Glutamatergic neuron (in vitro differentiated cells): ENCODE results near the gene NANOG. TPM values are rescaled to one million over a fixed set of nuclear protein-coding genes. Genes with fewer than 3 reads are reported as not detected.
A peak's percentile ranks its signal among the peaks of the same experiment; 100 is the strongest.
"Not testable (repeated sequence)": the region's sequence is repeated elsewhere in the genome, so short reads cannot be mapped to it uniquely, and the experiment has no call there.

Experiments
- DNase-seq: peaks from one replicate; pipeline ENCODE4 v3.0.0; 2022
- H3K27ac Mint-ChIP-seq: one replicate; pipeline ENCODE4 v1.8.0; 2020; ENCODE audit warnings: mild to moderate bottlenecking, mixed read lengths, inconsistent platforms; ENCODE audit not compliant: unreplicated experiment
- H3K27me3 Mint-ChIP-seq: one replicate; pipeline ENCODE4 v1.8.0; 2020; ENCODE audit warnings: mild to moderate bottlenecking, moderate library complexity, mixed read lengths, inconsistent platforms; ENCODE audit not compliant: unreplicated experiment
- H3K36me3 Mint-ChIP-seq: one replicate; pipeline ENCODE4 v1.8.0; 2020; ENCODE audit warnings: mild to moderate bottlenecking, mixed read lengths, inconsistent platforms; ENCODE audit not compliant: unreplicated experiment
- H3K4me1 Mint-ChIP-seq: one replicate; pipeline ENCODE4 v1.8.0; 2020; ENCODE audit warnings: mild to moderate bottlenecking, low read depth, mixed read lengths, inconsistent platforms; ENCODE audit not compliant: unreplicated experiment
- H3K4me3 Mint-ChIP-seq: one replicate; pipeline ENCODE4 v1.8.0; 2020; ENCODE audit warnings: mild to moderate bottlenecking, mixed read lengths, inconsistent platforms; ENCODE audit not compliant: unreplicated experiment
- H3K9me3 Mint-ChIP-seq: one replicate; pipeline ENCODE4 v1.8.0; 2020; ENCODE audit warnings: mild to moderate bottlenecking, moderate library complexity, mixed read lengths, inconsistent platforms; ENCODE audit not compliant: unreplicated experiment
- total RNA-seq: library from RNA; stranded (reverse); fragmentation: NEBNext Ultra II Directional; extraction: Animal tissue kit (Norgen Biotek cat#: 25700); gene quantifications from one replicate; pipeline ENCODE4 v1.2.1, GENCODE V29; 2021; ENCODE audit not compliant: unreplicated experiment
- TF ChIP-seq, protein P1 (sequence below): fragments of 200-600 bp; sonication (generic); IDR thresholded peaks from one replicate; pipeline ENCODE4 v1.5.0; 2021; ENCODE audit not compliant: partially characterized antibody, unreplicated experiment

The NANOG gene
- total RNA-seq, 1 donor from 2014 or later = 1.3 TPM

DNA sequence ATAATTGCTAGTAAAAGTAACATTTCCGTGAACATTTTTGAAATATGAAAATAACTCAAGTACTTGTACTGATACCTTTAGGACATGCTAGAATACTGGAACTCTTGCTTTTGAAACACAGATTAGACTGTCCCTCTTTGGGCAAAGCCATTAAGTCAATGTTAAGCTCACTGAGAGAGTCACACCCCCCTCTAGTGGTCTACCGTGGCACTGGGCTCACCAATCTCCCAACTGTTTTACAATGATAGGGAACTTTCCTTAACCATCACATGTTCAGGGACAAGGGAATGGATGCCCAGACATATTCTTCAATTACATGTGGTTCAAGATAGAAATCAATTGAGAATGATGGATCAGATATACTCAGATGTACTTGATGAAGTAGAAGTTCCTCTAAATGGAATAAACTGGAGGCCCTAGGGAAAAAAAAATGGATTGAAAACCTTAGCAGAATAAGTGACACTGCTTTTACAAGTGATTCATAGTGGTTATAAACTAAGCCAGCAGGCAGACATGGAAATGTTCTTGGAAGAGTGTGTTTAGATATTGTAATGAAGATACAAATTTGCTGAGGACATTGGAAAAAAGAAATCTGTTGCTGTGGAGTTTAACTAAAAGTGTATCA is 17.8 kb downstream of the NANOG start:
- H3K9me3 Mint-ChIP-seq = no peaks in the 10 kb centered on the region
- peak; percentile 85 for DNase-seq
- H3K4me3 Mint-ChIP-seq = no peak overlapping the region
- H3K4me1 Mint-ChIP-seq = no peaks in the 10 kb centered on the region
- H3K27ac Mint-ChIP-seq = no peak overlapping the region
- H3K36me3 Mint-ChIP-seq = no peaks in the 10 kb centered on the region
- no peaks in the 10 kb centered on the region for H3K27me3 Mint-ChIP-seq
- TF ChIP-seq, protein P1, sequence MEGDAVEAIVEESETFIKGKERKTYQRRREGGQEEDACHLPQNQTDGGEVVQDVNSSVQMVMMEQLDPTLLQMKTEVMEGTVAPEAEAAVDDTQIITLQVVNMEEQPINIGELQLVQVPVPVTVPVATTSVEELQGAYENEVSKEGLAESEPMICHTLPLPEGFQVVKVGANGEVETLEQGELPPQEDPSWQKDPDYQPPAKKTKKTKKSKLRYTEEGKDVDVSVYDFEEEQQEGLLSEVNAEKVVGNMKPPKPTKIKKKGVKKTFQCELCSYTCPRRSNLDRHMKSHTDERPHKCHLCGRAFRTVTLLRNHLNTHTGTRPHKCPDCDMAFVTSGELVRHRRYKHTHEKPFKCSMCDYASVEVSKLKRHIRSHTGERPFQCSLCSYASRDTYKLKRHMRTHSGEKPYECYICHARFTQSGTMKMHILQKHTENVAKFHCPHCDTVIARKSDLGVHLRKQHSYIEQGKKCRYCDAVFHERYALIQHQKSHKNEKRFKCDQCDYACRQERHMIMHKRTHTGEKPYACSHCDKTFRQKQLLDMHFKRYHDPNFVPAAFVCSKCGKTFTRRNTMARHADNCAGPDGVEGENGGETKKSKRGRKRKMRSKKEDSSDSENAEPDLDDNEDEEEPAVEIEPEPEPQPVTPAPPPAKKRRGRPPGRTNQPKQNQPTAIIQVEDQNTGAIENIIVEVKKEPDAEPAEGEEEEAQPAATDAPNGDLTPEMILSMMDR = peak; percentile 83

DNA sequence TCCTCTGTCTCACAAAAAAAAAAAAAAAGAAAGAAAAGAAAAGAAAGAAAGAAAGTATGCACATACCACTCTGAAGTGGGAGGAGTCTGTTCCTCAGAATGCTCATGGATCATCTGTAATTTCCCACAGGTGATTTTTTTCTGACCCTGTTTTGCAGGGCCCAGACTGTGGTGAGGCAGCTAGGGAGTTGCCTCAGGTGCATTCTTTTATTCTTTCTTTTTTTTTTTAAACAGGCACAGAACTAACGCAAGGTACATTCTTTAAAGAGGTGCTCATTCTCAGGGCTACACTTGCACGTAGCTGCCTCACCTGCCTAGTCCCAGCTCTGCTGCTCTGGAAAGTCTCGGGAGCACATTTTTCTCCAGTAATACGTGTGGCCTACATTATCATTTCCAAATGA is 36.6 kb downstream of the NANOG start:
- DNase-seq, H3K36me3 Mint-ChIP-seq, H3K9me3 Mint-ChIP-seq, H3K4me1 Mint-ChIP-seq, H3K4me3 Mint-ChIP-seq, H3K27ac Mint-ChIP-seq, H3K27me3 Mint-ChIP-seq: not testable (repeated sequence)

DNA sequence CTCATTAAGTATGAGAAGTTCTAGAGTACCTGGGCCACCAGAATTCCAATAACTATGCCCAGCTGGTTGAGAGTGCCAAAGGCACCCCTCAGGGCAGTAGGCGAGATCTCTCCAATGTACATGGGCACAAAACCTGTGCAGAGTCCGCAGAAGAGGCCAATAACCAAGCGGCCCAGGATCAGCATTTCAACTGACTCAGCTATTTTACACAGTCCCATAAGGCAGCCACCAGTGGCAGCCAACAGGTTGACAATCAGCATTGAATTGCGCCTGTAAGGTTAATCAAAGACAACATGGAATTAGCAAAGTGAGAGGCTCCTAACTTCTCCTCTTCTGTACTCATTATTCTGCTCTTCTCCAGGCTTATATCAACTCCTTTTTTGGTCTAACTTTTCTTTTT is 40.5 kb downstream of the NANOG start:
- not testable (repeated sequence) for H3K36me3 Mint-ChIP-seq, DNase-seq, H3K27me3 Mint-ChIP-seq, H3K4me1 Mint-ChIP-seq, H3K4me3 Mint-ChIP-seq, H3K27ac Mint-ChIP-seq, H3K9me3 Mint-ChIP-seq

DNA sequence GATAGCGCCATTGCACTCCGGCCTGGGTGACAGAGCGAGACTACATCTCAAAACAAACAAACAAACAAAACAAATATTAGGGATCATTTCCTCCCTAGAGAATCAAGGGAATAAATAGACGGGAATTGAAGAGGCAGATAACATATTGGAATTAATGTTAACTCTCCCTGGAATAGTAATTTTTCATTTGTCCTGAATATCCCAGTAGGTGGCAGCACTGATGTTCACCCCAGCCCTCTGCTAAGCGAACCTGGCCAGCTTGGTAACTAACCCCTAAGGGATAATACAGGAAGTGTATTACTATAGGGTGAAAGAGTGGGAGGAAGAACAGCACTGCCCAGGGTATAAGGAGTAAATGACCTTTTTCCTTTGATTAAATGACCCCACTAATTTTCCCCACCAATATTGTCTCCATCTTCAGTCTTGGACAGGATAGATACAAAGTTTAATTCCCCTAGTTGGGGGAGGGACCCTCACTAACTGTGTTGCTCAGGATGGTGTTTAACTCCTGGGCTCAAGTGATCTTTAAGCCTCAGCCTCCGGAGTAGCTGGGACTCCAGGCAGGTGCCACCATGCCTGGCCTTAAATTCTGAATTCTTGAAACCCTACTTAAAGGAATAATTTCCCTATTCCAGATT is 43.0 kb downstream of the NANOG start:
- H3K27ac Mint-ChIP-seq = no peak overlapping the region
- H3K9me3 Mint-ChIP-seq = peaks cover 2% of the 10 kb centered on the region
- no peaks in the 10 kb centered on the region for H3K4me1 Mint-ChIP-seq
- no peaks in the 10 kb centered on the region for H3K36me3 Mint-ChIP-seq
- H3K4me3 Mint-ChIP-seq = no peak overlapping the region
- H3K27me3 Mint-ChIP-seq = no peaks in the 10 kb centered on the region
- TF ChIP-seq, protein P1 = peak; percentile 45
- peak; percentile 17 for DNase-seq

DNA sequence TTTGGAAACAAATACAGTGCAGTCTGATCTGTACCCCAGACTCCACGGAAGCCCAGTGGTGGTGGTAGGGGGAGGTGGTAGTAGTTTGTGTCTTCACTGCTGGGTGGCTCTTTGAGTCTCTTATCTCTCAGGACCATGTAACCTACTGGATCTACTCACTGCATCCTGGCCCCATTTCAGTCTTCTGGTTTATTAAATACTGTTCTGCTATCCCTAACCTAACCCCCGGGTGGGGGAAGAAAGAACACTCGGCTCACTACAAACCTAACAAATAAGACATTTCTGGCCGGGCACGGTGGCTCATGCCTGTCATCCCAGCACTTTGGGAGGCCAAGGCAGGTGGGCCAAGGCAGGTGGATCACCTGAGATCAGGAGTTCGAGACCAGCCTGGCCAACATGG is 44.0 kb downstream of the NANOG start:
- not testable (repeated sequence) for H3K27ac Mint-ChIP-seq, DNase-seq, H3K4me1 Mint-ChIP-seq, H3K9me3 Mint-ChIP-seq, H3K36me3 Mint-ChIP-seq, H3K4me3 Mint-ChIP-seq, H3K27me3 Mint-ChIP-seq

DNA sequence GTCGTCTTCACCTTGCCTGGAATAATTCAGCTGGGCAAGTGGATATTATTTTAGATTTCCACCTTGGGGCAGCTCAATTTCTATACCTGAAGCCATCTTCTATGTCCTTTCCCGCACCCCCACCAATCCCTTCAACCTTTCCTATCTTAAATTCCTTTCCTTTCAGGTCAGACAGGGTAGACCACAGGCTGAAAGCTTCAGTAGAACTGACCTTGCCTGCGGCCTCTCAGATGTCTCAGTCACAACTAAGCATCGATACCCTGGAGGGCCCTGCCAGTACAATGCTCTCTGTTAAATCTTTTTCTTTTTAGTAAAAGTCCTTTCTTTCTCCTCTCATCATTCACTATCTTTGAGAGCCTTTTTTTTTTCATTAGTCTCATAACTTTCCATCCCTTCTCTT is 44.6 kb downstream of the NANOG start:
- H3K36me3 Mint-ChIP-seq = no peaks in the 10 kb centered on the region
- TF ChIP-seq, protein P1 = no peak

More for the DNA sequence above, 44.6 kb downstream of the NANOG start:
- Mint-ChIP-seq H3K9me3 (peaks cover 2% of the 10 kb centered on the region), H3K27ac (no peak overlapping the region), H3K4me1 (no peaks in the 10 kb centered on the region), H3K4me3 (no peak overlapping the region), H3K27me3 (no peaks in the 10 kb centered on the region)
- no peak for DNase-seq
